Activated T-helper 1 cell treated with Interleukin-2 at 50 U/mL for 16 hours (primary cell): Measurements from ENCODE around the gene AQP5.

Source experiments
- DNase-seq: peaks from one replicate; pipeline ENCODE4 v3.0.0-alpha.2; 2020; ENCODE audit warnings: low read depth

AQP5 gene

GRCh38 chr12:49964849-49965624 is 3.4 kb downstream of the AQP5 start:
- DNase-seq: no peak

GRCh38 chr12:49965836-49966235 is 4.2 kb downstream of the AQP5 start:
- no peak for DNase-seq

- DNase-seq: no peak
Observed at GRCh38 chr12:49966511-49967041, 4.9 kb downstream of the AQP5 start.

- peak; percentile 83 for DNase-seq
Observed at GRCh38 chr12:49967042-49967776, 5.5 kb downstream of the AQP5 start.

- no peak for DNase-seq
Observed at GRCh38 chr12:49967777-49968250, 6.1 kb downstream of the AQP5 start.

DNA sequence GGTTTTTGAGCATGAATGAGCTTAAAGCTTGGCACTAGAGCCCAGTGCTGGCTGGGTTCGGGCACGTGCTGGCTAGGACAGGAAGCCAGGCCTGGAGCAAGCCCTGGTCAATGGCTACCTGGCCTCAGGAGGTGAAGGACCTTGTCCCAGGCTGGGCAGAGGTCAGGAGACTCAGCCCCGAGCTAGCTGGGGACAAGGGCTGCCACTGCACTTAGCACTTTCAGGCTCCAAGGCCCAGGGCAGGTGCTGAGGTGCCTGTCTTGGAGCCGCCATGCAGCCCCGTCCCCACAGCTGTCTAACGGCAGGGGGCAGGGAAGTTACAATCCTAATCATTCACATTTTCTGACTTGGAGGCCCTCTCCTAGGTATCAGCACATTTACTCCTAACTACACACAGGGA is 6.8 kb downstream of the AQP5 start:
- DNase-seq: no peak

- no peak for DNase-seq
Observed at GRCh38 chr12:49969027-49969426, 7.4 kb downstream of the AQP5 start.

GRCh38 chr12:49969651-49970429 is 8.2 kb downstream of the AQP5 start:
- DNase-seq: no peak

DNA sequence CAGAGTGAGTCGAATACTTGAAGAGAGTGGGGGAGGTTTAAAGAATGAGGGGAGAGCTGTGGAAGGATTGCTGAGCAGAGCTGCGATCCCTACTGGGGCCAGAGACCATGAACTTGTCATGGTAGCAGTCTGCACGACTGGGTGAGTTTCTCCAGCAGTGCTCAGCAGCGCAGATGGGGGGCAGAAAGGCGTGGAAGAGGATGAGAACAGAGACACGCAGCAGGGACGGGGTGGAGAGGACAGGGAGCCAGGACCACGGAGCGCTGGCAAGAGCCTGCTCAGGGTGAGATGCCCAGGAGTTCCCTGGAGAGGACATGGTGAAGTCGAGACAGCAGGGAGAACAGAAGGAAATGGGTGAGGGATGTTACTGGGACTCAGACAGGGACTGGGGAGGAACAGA is 9.0 kb downstream of the AQP5 start:
- no peak for DNase-seq

- DNase-seq: no peak
Observed at GRCh38 chr12:49971141-49971540, 9.5 kb downstream of the AQP5 start.

DNA sequence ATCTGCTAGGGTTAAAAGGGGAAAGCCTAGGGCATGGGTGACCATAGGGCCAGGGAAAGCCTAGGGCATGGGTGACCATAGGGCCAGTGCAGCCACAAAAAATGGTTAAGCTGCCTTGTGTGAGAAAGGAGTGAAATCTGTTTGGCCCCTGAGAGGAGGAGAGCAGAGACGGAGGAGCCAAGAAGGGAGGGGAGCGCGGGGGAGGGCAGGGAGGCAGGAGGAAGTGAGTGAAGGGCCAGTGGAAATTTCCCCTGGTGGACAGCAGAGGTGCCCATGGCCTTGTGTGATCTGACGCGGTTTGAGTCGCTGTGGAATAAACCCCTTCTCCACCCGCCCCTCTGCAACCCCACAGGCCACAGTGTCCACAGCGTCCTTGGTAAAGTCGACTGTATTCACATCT is 10.5 kb downstream of the AQP5 start:
- DNase-seq: no peak

DNA sequence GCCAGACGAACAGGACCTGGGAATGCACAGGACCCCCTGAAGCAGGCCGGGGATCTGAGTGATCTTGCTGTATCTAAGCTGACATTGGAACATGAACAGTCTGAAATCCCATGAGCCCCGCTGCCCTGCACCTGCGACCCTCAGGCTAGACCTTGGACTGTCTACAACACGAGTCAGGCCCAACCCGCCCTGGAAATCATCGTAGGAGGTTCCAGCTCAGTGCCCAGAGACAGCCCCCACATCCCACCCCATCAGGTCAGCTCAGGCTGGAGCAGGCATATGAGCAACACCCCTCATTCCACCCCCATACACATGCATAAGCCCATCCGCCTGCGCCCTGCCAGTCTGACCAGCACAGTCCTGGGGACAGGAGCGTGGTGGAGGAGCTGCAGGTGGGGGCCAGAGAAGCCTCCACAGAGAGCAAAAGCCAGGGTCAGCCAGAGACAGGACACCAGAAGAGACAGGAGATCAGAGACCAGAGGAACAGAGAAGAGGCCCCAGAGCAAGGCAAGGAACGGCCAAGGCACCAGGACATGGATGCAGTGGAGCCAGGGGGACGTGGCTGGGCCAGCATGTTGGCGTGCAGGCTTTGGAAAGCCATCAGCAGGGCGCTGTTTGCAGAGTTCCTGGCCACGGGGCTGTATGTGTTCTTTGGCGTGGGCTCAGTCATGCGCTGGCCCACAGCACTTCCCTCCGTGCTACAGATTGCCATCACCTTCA is 11.1 kb downstream of the AQP5 start, which contains the start of gene AQP6:
AQP6 (plus strand) TSS at position 307 of the 720 bp plus-strand sequence; CDS start at position 534, 227 bp downstream.
- no peak for DNase-seq

GRCh38 chr12:49973361-49973830 is 11.7 kb downstream of the AQP5 start:
- DNase-seq: no peak

GRCh38 chr12:49974231-49974675 is 12.6 kb downstream of the AQP5 start:
- no peak for DNase-seq

DNA sequence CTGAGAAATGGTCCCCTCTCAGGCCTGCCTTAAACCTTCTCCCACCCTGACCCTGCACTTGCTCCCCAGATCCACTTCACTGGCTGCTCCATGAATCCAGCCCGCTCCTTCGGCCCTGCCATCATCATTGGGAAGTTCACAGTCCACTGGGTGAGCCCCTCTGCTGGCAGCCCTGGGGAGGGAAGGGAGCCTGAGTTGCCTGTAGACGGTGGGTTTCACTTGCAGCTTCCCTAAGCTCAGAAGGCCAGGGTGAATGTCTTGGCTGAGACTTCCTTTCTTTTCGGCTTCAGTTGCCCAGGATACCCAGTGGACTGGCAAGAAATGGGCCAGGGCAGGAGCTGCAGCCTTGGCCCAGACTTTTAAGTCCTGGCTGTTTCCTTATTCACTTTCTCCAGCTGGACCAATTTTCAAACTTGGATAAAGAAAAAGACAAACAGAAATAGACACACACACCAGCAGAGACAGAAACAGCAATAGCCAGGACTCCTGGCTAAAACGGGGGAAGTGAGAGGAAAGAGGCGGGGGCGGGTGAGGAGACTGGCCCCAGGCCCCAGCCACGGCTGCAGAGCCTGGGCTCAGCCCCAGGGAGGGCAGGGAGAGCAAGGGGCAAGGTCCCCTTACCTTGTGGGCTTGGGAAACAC is 13.1 kb downstream of the AQP5 start:
- DNase-seq: no peak

- DNase-seq: no peak
Observed at GRCh38 chr12:49975318-49975761, 13.7 kb downstream of the AQP5 start.

- DNase-seq: no peak
Observed at GRCh38 chr12:49976557-49976956, 14.9 kb downstream of the AQP5 start.

- no peak for DNase-seq
Observed at GRCh38 chr12:49978125-49978524, 16.5 kb downstream of the AQP5 start.

GRCh38 chr12:49979016-49979586 is 17.4 kb downstream of the AQP5 start:
- DNase-seq: no peak

- no peak for DNase-seq
Observed at GRCh38 chr12:49979791-49980190, 18.1 kb downstream of the AQP5 start.
